ENCODE results near the gene S100A9. TPM values are rescaled to one million over a fixed set of nuclear protein-coding genes. Genes with fewer than 3 reads are reported as not detected.
"Not testable (repeated sequence)": the region's sequence is repeated elsewhere in the genome, so short reads cannot be mapped to it uniquely, and the experiment has no call there.

The S100A9 gene
- total and polyA plus RNA-seq, 4 donors: 394 to 16,342 (median 659) TPM

GRCh38 chr1:153310526-153310925 lies 47.1 kb upstream of the S100A9 start:
- Histone ChIP-seq H3K27ac (ENCODE audit: low read depth in 1 of 2, low read length in 1 of 2) (no peak overlapping the region), H3K4me3 (no peak overlapping the region), H3K9me3 (ENCODE audit: control insufficient read depth in 4 of 4, insufficient read depth in 3 of 4, low read length in 3 of 4) (peaks cover 0 to 1% (median 0%) of the 10 kb centered on the region in 4 donors), H3K27me3 (ENCODE audit: control insufficient read depth in 3 of 3, insufficient read depth in 3 of 3, low read length in 2 of 3) (no peaks in the 10 kb centered on the region), H3K4me1 (ENCODE audit: control insufficient read depth in 5 of 5, insufficient read depth in 5 of 5, low read length in 5 of 5) (no peaks in the 10 kb centered on the region), H3K9ac (ENCODE audit: insufficient read depth in 1 of 2, low read length in 2 of 2) (no peak overlapping the region), H3K36me3 (ENCODE audit: control insufficient read depth in 4 of 4, insufficient read depth in 4 of 4, low read length in 4 of 4) (no peaks in the 10 kb centered on the region)
- WGBS, 2 donors: 70 to 79% methylated on average over 7 of the region's 7 CpGs
- TF ChIP-seq, protein P1, sequence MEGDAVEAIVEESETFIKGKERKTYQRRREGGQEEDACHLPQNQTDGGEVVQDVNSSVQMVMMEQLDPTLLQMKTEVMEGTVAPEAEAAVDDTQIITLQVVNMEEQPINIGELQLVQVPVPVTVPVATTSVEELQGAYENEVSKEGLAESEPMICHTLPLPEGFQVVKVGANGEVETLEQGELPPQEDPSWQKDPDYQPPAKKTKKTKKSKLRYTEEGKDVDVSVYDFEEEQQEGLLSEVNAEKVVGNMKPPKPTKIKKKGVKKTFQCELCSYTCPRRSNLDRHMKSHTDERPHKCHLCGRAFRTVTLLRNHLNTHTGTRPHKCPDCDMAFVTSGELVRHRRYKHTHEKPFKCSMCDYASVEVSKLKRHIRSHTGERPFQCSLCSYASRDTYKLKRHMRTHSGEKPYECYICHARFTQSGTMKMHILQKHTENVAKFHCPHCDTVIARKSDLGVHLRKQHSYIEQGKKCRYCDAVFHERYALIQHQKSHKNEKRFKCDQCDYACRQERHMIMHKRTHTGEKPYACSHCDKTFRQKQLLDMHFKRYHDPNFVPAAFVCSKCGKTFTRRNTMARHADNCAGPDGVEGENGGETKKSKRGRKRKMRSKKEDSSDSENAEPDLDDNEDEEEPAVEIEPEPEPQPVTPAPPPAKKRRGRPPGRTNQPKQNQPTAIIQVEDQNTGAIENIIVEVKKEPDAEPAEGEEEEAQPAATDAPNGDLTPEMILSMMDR (IDR thresholded peaks at IDR 0.05; ENCODE audit: control extremely low read depth, extremely low read depth): no peak
- no peak for ATAC-seq (ENCODE audit: insufficient read depth, low FRiP score)
- DNase-seq: no peak

GRCh38 chr1:153312570-153313186 lies 45.0 kb upstream of the S100A9 start, which contains the start of gene PGLYRP3:
TSS of gene PGLYRP3 (minus strand) at chr1:153312952. CDS start at chr1:153310665, 2,287 bp downstream.
- Histone ChIP-seq H3K9ac (ENCODE audit: insufficient read depth in 1 of 2, low read length in 2 of 2) (no peak within 1 kb of the TSS), H3K4me1 (ENCODE audit: control insufficient read depth in 5 of 5, insufficient read depth in 5 of 5, low read length in 5 of 5) (no peaks in the 10 kb centered on the region), H3K27me3 (ENCODE audit: control insufficient read depth in 3 of 3, insufficient read depth in 3 of 3, low read length in 2 of 3) (no peaks in the 10 kb centered on the region), H3K9me3 (ENCODE audit: control insufficient read depth in 4 of 4, insufficient read depth in 3 of 4, low read length in 3 of 4) (peaks cover 0 to 1% (median 0%) of the 10 kb centered on the region in 4 donors), H3K4me3 (no peak within 1 kb of the TSS), H3K27ac (ENCODE audit: low read depth in 1 of 2, low read length in 1 of 2) (no peak within 1 kb of the TSS), H3K36me3 (ENCODE audit: control insufficient read depth in 4 of 4, insufficient read depth in 4 of 4, low read length in 4 of 4) (no peaks in the 10 kb centered on the region)
- ATAC-seq (ENCODE audit: insufficient read depth, low FRiP score): no peak
- DNase-seq: no peak
- WGBS, 2 donors: 75 to 81% methylated on average over 4 of the region's 4 CpGs
- TF ChIP-seq, protein P1 (IDR thresholded peaks at IDR 0.05; ENCODE audit: control extremely low read depth, extremely low read depth): no peak

DNA sequence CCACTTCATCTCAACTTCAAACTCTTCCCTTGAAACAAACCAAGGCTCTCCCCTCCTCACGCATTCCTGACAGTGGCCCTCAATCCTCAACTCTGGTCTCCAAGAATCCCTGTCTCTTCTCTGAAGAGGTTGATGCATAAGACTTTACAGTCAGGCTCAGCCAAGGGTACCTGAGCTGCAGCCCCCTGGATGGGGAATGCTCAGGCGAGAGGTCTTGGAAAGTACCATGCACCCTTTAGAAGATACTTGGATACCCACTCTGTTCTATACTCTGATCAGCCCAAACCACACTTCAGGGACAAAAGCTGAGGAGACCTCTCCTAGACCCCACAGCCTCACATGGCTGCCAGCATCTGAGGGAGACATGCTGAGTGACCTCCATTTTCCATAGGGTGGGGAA lies 44.4 kb upstream of the S100A9 start:
- H3K36me3 ChIP-seq (ENCODE audit: control insufficient read depth in 4 of 4, insufficient read depth in 4 of 4, low read length in 4 of 4): no peaks in the 10 kb centered on the region
- DNase-seq (no peak), ATAC-seq (ENCODE audit: insufficient read depth, low FRiP score) (no peak)
- H3K9ac ChIP-seq (ENCODE audit: insufficient read depth in 1 of 2, low read length in 2 of 2): no peak overlapping the region
- TF ChIP-seq, protein P1 (IDR thresholded peaks at IDR 0.05; ENCODE audit: control extremely low read depth, extremely low read depth): no peak
- H3K4me3 ChIP-seq: no peak overlapping the region
- no peaks in the 10 kb centered on the region for H3K27me3 ChIP-seq (ENCODE audit: control insufficient read depth in 3 of 3, insufficient read depth in 3 of 3, low read length in 2 of 3)
- 94 to 100% methylated on average over 2 of the region's 2 CpGs for WGBS, 2 donors
- H3K9me3 ChIP-seq (ENCODE audit: control insufficient read depth in 4 of 4, insufficient read depth in 3 of 4, low read length in 3 of 4): peaks cover 0 to 1% (median 0%) of the 10 kb centered on the region in 4 donors
- H3K27ac ChIP-seq (ENCODE audit: low read depth in 1 of 2, low read length in 1 of 2): no peak overlapping the region
- H3K4me1 ChIP-seq (ENCODE audit: control insufficient read depth in 5 of 5, insufficient read depth in 5 of 5, low read length in 5 of 5): no peaks in the 10 kb centered on the region

GRCh38 chr1:153314388-153314787 lies 43.3 kb upstream of the S100A9 start:
- H3K4me1 ChIP-seq (ENCODE audit: control insufficient read depth in 5 of 5, insufficient read depth in 5 of 5, low read length in 5 of 5); H3K9me3 ChIP-seq (ENCODE audit: control insufficient read depth in 4 of 4, insufficient read depth in 3 of 4, low read length in 3 of 4); ATAC-seq (ENCODE audit: insufficient read depth, low FRiP score); H3K9ac ChIP-seq (ENCODE audit: insufficient read depth in 1 of 2, low read length in 2 of 2); H3K4me3 ChIP-seq; H3K27me3 ChIP-seq (ENCODE audit: control insufficient read depth in 3 of 3, insufficient read depth in 3 of 3, low read length in 2 of 3); DNase-seq; H3K36me3 ChIP-seq (ENCODE audit: control insufficient read depth in 4 of 4, insufficient read depth in 4 of 4, low read length in 4 of 4); H3K27ac ChIP-seq (ENCODE audit: low read depth in 1 of 2, low read length in 1 of 2): not testable (repeated sequence)

DNA sequence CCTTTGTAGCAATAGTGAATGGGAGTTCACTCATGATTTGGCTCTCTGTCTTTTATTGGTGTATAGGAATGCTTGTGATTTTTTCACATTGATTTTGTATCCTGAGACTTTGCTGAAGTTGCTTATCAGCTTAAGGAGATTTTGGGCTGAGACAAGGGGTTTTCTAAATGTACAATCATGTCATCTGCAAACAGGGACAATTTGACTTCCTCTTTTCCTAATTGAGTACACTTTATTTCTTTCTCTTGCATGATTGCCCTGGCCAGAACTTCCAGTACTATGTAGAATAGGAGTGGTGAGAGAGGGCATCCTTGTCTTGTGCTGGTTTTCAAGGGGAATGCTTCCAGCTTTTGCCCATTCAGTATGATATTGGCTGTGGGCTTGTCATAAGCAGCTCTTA lies 41.6 kb upstream of the S100A9 start:
- not testable (repeated sequence) for ATAC-seq (ENCODE audit: insufficient read depth, low FRiP score); DNase-seq; H3K9me3 ChIP-seq (ENCODE audit: control insufficient read depth in 4 of 4, insufficient read depth in 3 of 4, low read length in 3 of 4); H3K4me3 ChIP-seq; H3K9ac ChIP-seq (ENCODE audit: insufficient read depth in 1 of 2, low read length in 2 of 2); H3K36me3 ChIP-seq (ENCODE audit: control insufficient read depth in 4 of 4, insufficient read depth in 4 of 4, low read length in 4 of 4); H3K27me3 ChIP-seq (ENCODE audit: control insufficient read depth in 3 of 3, insufficient read depth in 3 of 3, low read length in 2 of 3); H3K4me1 ChIP-seq (ENCODE audit: control insufficient read depth in 5 of 5, insufficient read depth in 5 of 5, low read length in 5 of 5); H3K27ac ChIP-seq (ENCODE audit: low read depth in 1 of 2, low read length in 1 of 2)

- H3K9me3 ChIP-seq (ENCODE audit: control insufficient read depth in 4 of 4, insufficient read depth in 3 of 4, low read length in 3 of 4); H3K4me1 ChIP-seq (ENCODE audit: control insufficient read depth in 5 of 5, insufficient read depth in 5 of 5, low read length in 5 of 5); ATAC-seq (ENCODE audit: insufficient read depth, low FRiP score); H3K4me3 ChIP-seq; H3K27ac ChIP-seq (ENCODE audit: low read depth in 1 of 2, low read length in 1 of 2); H3K9ac ChIP-seq (ENCODE audit: insufficient read depth in 1 of 2, low read length in 2 of 2); H3K36me3 ChIP-seq (ENCODE audit: control insufficient read depth in 4 of 4, insufficient read depth in 4 of 4, low read length in 4 of 4); H3K27me3 ChIP-seq (ENCODE audit: control insufficient read depth in 3 of 3, insufficient read depth in 3 of 3, low read length in 2 of 3); DNase-seq: not testable (repeated sequence)
- 91 to 94% methylated on average over 7 of the region's 7 CpGs for WGBS, 2 donors
Observed at GRCh38 chr1:153318145-153318544, 39.5 kb upstream of the S100A9 start.
